ENCODE measurements around the gene SEC14L1. TPM values are rescaled to one million over a fixed set of nuclear protein-coding genes. Genes with fewer than 3 reads are reported as not detected.

Gene SEC14L1
- total RNA-seq, 4 donors from 2014 or later, result 51.1 to 113 (median 81.7) TPM

GRCh38 chr17:77216486-77216885, 75.7 kb downstream of the SEC14L1 start:
- Histone ChIP-seq H3K27ac (peak overlapping the region in 2 of 4 donors; percentile 32 to 84), H3K9me3 (no peaks in the 10 kb centered on the region), H3K36me3 (peaks cover 0 to 81% (median 18%) of the 10 kb centered on the region in 3 donors), H3K4me1 (peaks cover 0 to 40% (median 22%) of the 10 kb centered on the region in 4 donors), H3K4me3 (no peak overlapping the region), H3K27me3 (no peaks in the 10 kb centered on the region)
- no peak for DNase-seq (ENCODE audit: low spot score in 2 of 2)
- no peak for TF ChIP-seq EP300 (IDR thresholded peaks at IDR 0.05)
- TF ChIP-seq, protein P1, sequence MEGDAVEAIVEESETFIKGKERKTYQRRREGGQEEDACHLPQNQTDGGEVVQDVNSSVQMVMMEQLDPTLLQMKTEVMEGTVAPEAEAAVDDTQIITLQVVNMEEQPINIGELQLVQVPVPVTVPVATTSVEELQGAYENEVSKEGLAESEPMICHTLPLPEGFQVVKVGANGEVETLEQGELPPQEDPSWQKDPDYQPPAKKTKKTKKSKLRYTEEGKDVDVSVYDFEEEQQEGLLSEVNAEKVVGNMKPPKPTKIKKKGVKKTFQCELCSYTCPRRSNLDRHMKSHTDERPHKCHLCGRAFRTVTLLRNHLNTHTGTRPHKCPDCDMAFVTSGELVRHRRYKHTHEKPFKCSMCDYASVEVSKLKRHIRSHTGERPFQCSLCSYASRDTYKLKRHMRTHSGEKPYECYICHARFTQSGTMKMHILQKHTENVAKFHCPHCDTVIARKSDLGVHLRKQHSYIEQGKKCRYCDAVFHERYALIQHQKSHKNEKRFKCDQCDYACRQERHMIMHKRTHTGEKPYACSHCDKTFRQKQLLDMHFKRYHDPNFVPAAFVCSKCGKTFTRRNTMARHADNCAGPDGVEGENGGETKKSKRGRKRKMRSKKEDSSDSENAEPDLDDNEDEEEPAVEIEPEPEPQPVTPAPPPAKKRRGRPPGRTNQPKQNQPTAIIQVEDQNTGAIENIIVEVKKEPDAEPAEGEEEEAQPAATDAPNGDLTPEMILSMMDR (IDR thresholded peaks at IDR 0.05), result no peak
- TF ChIP-seq POLR2A (IDR thresholded peaks at IDR 0.05), result no peak
- WGBS, 2 donors, result 55 to 60% methylated on average over 5 of the region's 5 CpGs

GRCh38 chr17:77217123-77217522, 76.4 kb downstream of the SEC14L1 start:
- H3K4me3 ChIP-seq, result no peak overlapping the region
- peak overlapping the region in 2 of 4 donors; percentile 32 to 84 for H3K27ac ChIP-seq
- H3K4me1 ChIP-seq, result peaks cover 0 to 34% (median 15%) of the 10 kb centered on the region in 4 donors
- H3K27me3 ChIP-seq, result no peaks in the 10 kb centered on the region
- no peaks in the 10 kb centered on the region for H3K9me3 ChIP-seq
- peaks cover 0 to 75% (median 18%) of the 10 kb centered on the region in 3 donors for H3K36me3 ChIP-seq
- no peak for DNase-seq (ENCODE audit: low spot score in 2 of 2)
- TF ChIP-seq, protein P1 (IDR thresholded peaks at IDR 0.05), result no peak
- TF ChIP-seq EP300 (IDR thresholded peaks at IDR 0.05) (no peak), POLR2A (IDR thresholded peaks at IDR 0.05) (no peak)
- whole genome bisulfite sequencing, 2 donors, result 91 to 94% methylated on average over 11 of the region's 11 CpGs

DNA sequence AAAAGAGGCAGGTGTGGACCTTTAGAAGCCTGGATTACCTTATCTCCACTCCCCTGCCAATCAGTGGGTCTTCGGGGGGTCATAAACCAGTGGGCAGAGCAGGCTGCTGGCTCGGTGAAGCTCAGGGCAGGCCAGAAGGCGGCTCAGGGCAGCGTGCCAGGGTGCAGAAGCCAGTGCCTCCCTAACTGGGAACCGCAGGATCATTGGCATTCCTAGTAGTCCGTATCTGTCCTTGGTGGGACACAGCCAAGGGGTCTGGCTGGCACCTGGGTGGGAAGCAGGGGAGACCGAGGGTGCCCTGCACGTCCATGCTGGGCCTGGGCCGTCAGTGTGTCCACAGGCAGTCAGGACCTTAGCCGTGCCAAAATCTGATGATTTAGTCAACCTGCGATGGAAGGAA, 76.8 kb downstream of the SEC14L1 start:
- no peaks in the 10 kb centered on the region for H3K9me3 ChIP-seq
- WGBS, 2 donors, result 79 to 85% methylated on average over 10 to 11 of the region's 11 CpGs
- H3K36me3 ChIP-seq, result peaks cover 0 to 70% (median 18%) of the 10 kb centered on the region in 3 donors
- no peak for DNase-seq (ENCODE audit: low spot score in 2 of 2)
- no peaks in the 10 kb centered on the region for H3K27me3 ChIP-seq
- H3K27ac ChIP-seq, result peak overlapping the region in 2 of 4 donors; percentile 36 to 84
- H3K4me3 ChIP-seq, result no peak overlapping the region
- TF ChIP-seq, protein P1 (IDR thresholded peaks at IDR 0.05), result no peak
- TF ChIP-seq POLR2A (IDR thresholded peaks at IDR 0.05) (no peak), EP300 (IDR thresholded peaks at IDR 0.05) (peak in 1 of 2 donors; percentile 38)
- H3K4me1 ChIP-seq, result peaks cover 0 to 31% (median 13%) of the 10 kb centered on the region in 4 donors

- no peak for DNase-seq (ENCODE audit: low spot score in 2 of 2)
- 85% methylated on average over 8 to 10 of the region's 10 CpGs for WGBS, 2 donors
- H3K27me3 ChIP-seq, result no peaks in the 10 kb centered on the region
- H3K9me3 ChIP-seq, result no peaks in the 10 kb centered on the region
- H3K36me3 ChIP-seq, result peaks cover 0 to 57% (median 6%) of the 10 kb centered on the region in 3 donors
- H3K27ac ChIP-seq, result no peak overlapping the region
- TF ChIP-seq, protein P1 (IDR thresholded peaks at IDR 0.05), result no peak
- H3K4me3 ChIP-seq, result no peak overlapping the region
- peaks cover 0 to 19% (median 5%) of the 10 kb centered on the region in 4 donors for H3K4me1 ChIP-seq
Measured at GRCh38 chr17:77218902-77219301, 78.1 kb downstream of the SEC14L1 start.

- no peaks in the 10 kb centered on the region for H3K27me3 ChIP-seq
- no peak overlapping the region for H3K27ac ChIP-seq
- TF ChIP-seq POLR2A (IDR thresholded peaks at IDR 0.05) (no peak), EP300 (IDR thresholded peaks at IDR 0.05) (no peak)
- TF ChIP-seq, protein P1 (IDR thresholded peaks at IDR 0.05), result no peak
- peaks cover 0 to 32% (median 0%) of the 10 kb centered on the region in 3 donors for H3K36me3 ChIP-seq
- peaks cover 0 to 8% (median 0%) of the 10 kb centered on the region in 4 donors for H3K9me3 ChIP-seq
- no peak overlapping the region for H3K4me3 ChIP-seq
- DNase-seq (ENCODE audit: low spot score in 2 of 2), result no peak
- no peaks in the 10 kb centered on the region for H3K4me1 ChIP-seq
- 70 to 74% methylated on average over 7 of the region's 7 CpGs for WGBS, 2 donors
Measured at GRCh38 chr17:77222356-77222755, 81.6 kb downstream of the SEC14L1 start.
